GM10266 (cell line): Measurements from ENCODE around the gene DHPS.
A peak's percentile ranks its signal among the peaks of the same experiment; 100 is the strongest.

ENCODE experiments used
- DNase-seq: peaks from one replicate; pipeline ENCODE4 v3.0.0; 2012; ENCODE audit errors: extremely low spot score
- TF ChIP-seq, protein P1 (sequence below): IDR thresholded peaks from 2 replicates; pipeline ENCODE4 v1.5.1; 2012; ENCODE audit warnings: mild to moderate bottlenecking, low read depth; ENCODE audit not compliant: control insufficient read depth, insufficient read depth; ENCODE audit errors: missing control alignments

The DHPS gene

DNA sequence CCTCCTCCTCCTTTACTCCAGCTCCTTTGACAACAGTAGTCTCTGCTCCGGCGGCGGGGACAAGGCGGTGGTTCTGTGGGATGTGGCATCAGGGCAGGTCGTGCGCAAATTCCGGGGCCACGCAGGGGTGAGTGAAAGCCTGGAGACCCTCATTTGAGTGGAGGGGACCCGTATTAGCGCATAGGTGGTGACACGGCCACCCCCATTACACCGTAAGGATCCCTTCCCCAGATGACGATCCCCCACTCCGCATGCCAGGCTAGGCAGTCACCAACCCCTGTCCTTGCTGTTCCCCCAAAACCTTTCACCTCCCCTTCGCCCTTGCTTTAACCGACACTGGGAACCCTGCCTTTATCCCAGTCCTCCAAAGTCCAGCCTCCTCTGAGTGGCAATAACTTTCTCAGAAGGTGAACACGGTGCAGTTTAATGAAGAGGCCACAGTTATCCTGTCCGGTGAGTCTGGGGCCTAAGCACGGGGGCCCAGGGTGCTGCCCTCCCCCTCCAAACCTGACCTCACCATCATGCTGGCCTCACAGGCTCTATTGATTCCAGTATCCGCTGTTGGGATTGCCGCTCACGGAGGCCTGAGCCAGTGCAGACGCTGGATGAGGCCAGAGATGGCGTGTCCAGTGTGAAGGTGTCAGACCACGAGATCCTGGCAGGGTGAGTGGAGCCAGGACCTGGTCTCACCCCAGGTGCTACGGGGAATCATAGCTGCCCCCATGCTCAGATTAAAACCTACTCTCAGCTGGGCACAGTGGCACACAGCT, 11.3 kb downstream of the DHPS start:
- TF ChIP-seq, protein P1, sequence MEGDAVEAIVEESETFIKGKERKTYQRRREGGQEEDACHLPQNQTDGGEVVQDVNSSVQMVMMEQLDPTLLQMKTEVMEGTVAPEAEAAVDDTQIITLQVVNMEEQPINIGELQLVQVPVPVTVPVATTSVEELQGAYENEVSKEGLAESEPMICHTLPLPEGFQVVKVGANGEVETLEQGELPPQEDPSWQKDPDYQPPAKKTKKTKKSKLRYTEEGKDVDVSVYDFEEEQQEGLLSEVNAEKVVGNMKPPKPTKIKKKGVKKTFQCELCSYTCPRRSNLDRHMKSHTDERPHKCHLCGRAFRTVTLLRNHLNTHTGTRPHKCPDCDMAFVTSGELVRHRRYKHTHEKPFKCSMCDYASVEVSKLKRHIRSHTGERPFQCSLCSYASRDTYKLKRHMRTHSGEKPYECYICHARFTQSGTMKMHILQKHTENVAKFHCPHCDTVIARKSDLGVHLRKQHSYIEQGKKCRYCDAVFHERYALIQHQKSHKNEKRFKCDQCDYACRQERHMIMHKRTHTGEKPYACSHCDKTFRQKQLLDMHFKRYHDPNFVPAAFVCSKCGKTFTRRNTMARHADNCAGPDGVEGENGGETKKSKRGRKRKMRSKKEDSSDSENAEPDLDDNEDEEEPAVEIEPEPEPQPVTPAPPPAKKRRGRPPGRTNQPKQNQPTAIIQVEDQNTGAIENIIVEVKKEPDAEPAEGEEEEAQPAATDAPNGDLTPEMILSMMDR, result no peak
- DNase-seq, result no peak

DNA sequence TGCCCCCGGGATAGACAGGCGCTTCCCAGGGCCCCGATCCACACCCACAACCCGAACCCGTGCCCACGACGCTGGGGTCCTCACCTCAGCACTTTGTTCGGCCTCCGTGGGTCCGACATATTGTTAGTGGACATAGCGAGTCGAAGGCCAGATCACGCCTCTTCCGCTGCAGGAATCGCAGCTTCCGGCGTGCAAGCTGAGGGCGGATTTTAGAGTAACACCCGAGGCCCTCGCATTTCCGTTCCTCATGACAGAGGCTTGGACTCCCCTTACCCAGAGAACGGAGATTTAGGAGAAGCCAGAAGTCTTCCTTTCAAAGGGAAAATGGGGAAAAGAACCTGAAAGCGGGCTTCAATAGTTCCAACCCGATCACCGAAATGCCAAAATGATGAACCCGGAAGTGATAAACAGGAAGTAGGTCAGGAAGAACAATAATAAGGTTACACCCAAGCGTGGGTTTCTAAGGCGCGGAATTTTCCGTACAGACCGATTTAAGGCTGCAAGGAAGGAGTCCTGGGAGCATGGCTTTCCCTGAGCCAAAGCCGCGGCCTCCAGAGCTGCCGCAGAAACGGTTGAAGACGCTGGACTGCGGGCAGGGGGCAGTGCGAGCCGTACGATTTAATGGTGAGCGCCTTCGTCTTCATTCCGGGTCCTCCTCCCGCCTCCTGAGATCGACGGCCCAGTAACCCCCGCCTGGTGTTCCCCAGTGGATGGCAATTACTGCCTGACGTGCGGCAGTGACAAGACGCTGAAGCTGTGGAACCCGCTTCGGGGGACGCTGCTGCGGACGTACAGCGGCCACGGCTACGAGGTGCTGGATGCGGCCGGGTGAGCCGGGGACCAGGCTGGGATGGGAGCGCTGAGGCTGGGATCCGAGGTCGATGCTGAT, 12.2 kb downstream of the DHPS start:
- TF ChIP-seq, protein P1, result no peak
- peak; percentile 81 for DNase-seq

DNA sequence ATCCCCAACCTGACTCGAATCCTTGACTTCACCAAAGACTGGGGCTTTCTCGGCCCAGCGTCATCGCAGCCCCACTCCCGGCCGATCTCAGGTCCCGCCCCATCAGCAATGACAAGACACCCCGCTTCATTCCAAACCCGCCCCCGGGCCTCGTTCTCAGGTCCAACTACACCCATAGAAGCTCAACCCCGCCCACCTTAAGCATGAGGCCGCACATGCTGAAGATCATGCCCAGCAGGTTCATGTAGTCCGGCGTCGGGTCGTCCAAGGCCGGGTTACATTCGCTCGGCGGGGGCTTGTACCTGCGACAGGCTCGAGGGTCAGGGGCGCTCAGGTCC, 12.8 kb downstream of the DHPS start:
- DNase-seq, result peak; percentile 59
- TF ChIP-seq, protein P1, result no peak

DNA sequence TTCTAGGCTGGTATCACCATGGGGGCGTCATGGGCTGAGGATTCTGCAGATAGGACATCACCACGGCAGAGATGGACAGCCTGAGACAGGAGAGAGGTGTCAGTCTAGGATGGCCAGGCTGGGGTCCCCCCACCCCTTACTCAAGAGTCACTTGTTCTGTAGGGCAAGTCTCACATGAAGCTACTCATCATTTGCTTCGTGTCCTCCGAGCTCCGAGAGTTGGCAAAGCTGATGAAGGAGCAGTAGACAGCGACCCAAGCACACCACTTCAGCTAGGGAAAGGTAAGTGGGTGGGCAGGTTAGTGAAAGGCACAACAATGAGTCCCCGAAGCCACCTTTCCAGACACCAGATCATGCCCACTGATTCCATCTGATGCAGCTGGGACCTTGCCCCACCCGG, 13.3 kb downstream of the DHPS start:
- TF ChIP-seq, protein P1, result no peak
- no peak for DNase-seq

DNA sequence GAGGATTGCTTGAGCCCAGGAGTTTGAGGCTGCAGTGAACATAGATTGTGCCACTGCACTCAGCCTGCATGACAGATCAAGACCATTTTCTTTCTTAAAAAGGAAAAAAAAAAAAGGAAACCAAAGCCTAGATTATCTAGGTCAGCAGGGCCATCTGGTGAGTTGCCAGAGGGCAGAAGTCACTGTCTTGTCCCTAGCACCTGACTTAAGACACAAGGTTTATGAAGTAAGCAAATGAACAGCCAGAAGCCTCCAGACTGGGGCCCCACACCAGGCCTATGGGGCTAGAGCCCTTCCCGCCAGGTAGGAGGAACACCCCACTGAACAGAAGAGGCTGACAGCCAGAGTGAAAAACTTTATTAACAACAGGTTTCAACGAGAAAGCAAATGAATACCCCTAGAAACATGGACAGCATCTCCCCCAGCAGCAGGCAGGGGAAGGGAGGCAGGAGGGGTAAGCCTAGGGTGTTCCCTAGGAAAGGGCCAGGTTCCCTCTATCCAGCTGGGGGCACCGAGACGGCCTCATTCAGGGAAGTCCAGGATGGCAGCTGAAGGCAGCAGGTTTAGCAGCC, 13.9 kb downstream of the DHPS start:
- no peak for DNase-seq
- TF ChIP-seq, protein P1, result no peak

DNA sequence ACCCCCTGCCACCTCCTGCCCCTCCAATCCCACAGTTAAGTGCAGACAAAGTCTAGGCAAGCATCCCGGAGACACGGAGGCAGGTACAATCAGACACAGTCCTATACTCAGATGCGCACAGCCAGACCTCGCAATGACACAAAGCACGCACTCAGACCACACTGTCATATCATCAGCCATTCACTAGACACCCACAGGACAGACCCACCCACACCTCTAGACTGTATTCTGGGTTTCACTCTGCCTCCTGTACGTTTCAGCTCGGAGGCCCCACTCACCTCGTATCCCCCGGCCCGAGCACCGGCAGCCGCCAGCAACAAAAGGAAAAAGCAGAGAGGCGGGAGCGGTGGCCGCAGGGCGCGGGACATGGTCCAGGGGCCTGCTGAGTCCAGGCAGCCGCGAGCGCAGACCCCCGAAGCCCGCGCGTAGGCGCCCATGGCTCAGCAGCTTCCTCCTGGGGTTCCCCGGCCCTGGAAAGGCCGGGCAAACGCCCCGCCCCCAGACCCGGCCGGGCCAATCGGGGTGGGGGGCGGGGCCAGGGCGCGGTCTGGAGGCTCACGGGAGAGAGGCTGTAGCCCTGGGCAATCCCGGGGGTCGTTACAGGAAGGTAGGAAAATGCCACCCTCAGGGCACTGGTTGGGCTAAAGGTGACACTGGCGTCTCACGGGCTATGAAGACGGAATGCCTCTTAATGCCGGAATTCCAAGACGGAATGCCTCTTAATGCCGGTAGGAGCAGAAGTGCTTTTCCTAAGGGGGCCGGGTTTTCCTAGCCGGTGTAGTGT, 15.2 kb downstream of the DHPS start, which contains the start of the genes MAN2B1 and WDR83:
Gene MAN2B1 (minus strand): TSS at position 478 of the 784 bp plus-strand sequence. CDS start 41 bp downstream, at position 437.
Gene WDR83 (plus strand): TSS at position 543 of the 784 bp plus-strand sequence. CDS start 2,984 bp downstream, outside the sequence.
- TF ChIP-seq, protein P1, result no peak
- DNase-seq, result peak; percentile 94
